ENCODE data around the gene FAM168B. TPM values are rescaled to one million over a fixed set of nuclear protein-coding genes. Genes with fewer than 3 reads are reported as not detected.

FAM168B gene
- total RNA-seq, 2 donors from 2014 or later: 39.7 to 56.7 TPM

DNA sequence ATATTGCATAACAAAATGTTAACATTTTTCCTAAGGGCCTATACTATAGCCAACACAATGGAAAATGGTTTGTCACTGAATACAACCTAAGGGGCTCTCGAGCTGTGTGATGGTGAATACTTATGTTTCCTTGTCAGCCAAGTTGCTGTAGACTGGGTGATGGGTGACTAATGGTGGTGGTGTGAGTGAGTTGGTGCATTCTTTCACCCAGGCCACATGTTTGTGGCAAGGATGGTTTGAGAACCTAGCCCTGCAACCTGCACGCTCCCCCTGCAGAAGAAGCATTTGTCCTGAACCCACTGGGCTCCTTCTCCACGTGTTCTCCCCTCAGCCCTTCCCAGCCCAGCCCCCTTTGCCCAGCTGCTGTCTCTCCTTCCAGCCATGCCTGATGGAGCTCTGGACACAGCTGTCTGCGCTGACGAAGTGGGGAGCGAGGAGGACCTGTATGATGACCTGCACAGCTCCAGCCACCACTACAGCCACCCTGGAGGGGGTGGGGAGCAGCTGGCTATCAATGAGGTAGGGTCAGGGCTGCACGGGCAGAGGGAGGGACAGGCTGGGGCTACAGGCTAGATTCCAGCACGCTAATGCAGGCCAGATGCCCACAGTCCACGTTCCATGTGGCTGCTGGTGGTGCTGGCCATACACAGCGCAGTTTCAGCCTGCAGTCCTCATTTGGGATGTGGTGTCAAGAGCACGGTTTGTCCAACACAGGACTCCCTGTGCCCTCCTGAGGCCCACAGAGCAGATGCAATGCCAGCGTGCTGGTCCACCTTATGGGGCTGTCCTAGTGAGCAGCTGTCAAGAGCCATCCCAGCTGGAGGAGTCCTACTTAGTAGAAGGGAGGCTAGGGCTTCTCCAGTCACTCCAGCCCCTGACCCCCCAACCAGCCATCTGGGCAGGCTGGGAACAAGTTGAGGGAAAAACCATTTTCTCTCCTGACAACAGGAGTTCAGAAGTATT is 65.4 kb downstream of the FAM168B start:
- WGBS, 2 donors: 88 to 94% methylated on average over 8 to 12 of the region's 12 CpGs
- no peaks in the 10 kb centered on the region for H3K27me3 ChIP-seq
- ATAC-seq (no peak), DNase-seq (no peak)
- TF ChIP-seq, protein P1, sequence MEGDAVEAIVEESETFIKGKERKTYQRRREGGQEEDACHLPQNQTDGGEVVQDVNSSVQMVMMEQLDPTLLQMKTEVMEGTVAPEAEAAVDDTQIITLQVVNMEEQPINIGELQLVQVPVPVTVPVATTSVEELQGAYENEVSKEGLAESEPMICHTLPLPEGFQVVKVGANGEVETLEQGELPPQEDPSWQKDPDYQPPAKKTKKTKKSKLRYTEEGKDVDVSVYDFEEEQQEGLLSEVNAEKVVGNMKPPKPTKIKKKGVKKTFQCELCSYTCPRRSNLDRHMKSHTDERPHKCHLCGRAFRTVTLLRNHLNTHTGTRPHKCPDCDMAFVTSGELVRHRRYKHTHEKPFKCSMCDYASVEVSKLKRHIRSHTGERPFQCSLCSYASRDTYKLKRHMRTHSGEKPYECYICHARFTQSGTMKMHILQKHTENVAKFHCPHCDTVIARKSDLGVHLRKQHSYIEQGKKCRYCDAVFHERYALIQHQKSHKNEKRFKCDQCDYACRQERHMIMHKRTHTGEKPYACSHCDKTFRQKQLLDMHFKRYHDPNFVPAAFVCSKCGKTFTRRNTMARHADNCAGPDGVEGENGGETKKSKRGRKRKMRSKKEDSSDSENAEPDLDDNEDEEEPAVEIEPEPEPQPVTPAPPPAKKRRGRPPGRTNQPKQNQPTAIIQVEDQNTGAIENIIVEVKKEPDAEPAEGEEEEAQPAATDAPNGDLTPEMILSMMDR (IDR thresholded peaks at IDR 0.05): no peak
- no peak for TF ChIP-seq POLR2A (IDR thresholded peaks at IDR 0.05)
- H3K36me3 ChIP-seq (replicated peaks in 1 of 2; ENCODE audit: insufficient read depth in 1 of 2, low read depth in 2 of 2): no peaks in the 10 kb centered on the region
- no peaks in the 10 kb centered on the region for H3K4me1 ChIP-seq
- intact Hi-C loops (cut with DNase I): no loop called here
- H3K27ac ChIP-seq: no peak overlapping the region
- H3K9me3 ChIP-seq: no peaks in the 10 kb centered on the region
- no peak overlapping the region for H3K4me3 ChIP-seq

DNA sequence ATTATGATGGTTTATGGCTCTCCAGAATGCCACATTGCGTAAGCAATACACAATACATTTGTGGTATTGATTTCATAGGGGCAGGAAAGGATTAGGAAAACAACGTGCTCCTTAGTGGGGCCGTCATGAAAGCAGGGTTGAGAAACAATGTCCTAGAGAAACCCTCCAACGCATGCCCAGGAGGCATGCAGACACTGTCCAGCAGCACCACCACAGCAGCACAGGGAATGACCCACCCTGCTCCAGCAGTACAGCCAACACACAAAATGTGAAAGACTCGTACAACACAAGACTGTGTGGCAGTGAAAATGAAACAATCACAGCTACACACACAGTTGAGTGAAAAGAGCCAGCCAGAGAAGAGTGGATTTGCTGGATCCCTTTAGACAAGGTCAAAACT is 66.3 kb downstream of the FAM168B start:
- H3K27me3 ChIP-seq: no peaks in the 10 kb centered on the region
- DNase-seq: no peak
- ATAC-seq: no peak
- H3K36me3 ChIP-seq (replicated peaks in 1 of 2; ENCODE audit: insufficient read depth in 1 of 2, low read depth in 2 of 2): no peaks in the 10 kb centered on the region
- H3K4me1 ChIP-seq: no peaks in the 10 kb centered on the region
- H3K9me3 ChIP-seq: no peaks in the 10 kb centered on the region
- intact Hi-C loops (cut with DNase I): no loop called here
- no peak for TF ChIP-seq POLR2A (IDR thresholded peaks at IDR 0.05)
- TF ChIP-seq, protein P1 (IDR thresholded peaks at IDR 0.05): no peak
- 47 to 64% methylated on average over 5 of the region's 5 CpGs for WGBS, 2 donors
- no peak overlapping the region for H3K27ac ChIP-seq
- H3K4me3 ChIP-seq: no peak overlapping the region

DNA sequence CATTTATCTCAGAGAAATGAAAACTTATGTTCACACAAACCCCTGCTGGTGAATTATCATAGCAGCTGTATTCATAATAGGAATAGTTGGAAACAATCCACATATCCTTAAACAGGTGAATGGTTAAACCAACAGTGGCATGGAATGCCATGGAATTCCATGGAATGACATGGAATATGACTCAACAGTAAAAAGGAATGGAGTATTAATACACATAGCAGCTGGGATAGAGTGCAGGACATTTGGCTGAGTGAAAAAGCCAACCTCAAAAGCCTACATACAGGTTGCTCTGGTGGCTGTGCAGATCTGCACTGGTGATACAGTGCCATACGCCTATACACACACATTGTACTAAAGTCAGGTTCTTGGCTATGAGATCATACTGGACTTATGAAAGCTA is 69.5 kb downstream of the FAM168B start:
- ATAC-seq (no peak), DNase-seq (no peak)
- intact Hi-C loops (cut with DNase I): no loop called here
- H3K9me3 ChIP-seq: no peaks in the 10 kb centered on the region
- no peaks in the 10 kb centered on the region for H3K36me3 ChIP-seq (replicated peaks in 1 of 2; ENCODE audit: insufficient read depth in 1 of 2, low read depth in 2 of 2)
- no peaks in the 10 kb centered on the region for H3K27me3 ChIP-seq
- 90 to 92% methylated on average over 1 of the region's 1 CpG for WGBS, 2 donors
- no peak overlapping the region for H3K4me3 ChIP-seq
- no peaks in the 10 kb centered on the region for H3K4me1 ChIP-seq
- no peak overlapping the region for H3K27ac ChIP-seq
- TF ChIP-seq, protein P1 (IDR thresholded peaks at IDR 0.05): no peak
- no peak for TF ChIP-seq POLR2A (IDR thresholded peaks at IDR 0.05)

DNA sequence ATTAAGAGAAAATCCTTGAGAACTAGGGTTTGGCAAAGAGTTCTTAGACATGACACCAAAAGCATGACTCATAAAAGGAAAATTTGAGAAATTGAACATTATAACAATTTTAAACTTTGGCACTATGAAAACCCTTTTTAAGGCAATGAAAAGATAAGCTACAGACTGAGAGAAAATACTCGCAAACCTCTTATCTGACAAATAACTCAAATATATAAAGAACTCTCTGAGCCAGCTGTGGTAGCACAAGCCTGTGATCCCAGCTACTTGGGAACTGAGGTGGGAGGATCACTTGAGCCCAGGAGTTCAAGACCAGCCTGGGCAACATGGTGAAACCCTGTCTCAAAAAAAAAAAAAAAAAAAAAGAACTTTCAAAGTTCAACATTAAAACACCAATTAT is 70.5 kb downstream of the FAM168B start:
- intact Hi-C loops (cut with DNase I): no loop called here

More for the DNA sequence above, 70.5 kb downstream of the FAM168B start:
- Histone ChIP-seq H3K9me3 (no peaks in the 10 kb centered on the region), H3K27me3 (no peaks in the 10 kb centered on the region), H3K4me1 (no peaks in the 10 kb centered on the region), H3K36me3 (replicated peaks in 1 of 2; ENCODE audit: insufficient read depth in 1 of 2, low read depth in 2 of 2) (no peaks in the 10 kb centered on the region), H3K4me3 (no peak overlapping the region), H3K27ac (no peak overlapping the region)
- 30 to 32% methylated on average over 1 of the region's 1 CpG for WGBS, 2 donors
- no peak for TF ChIP-seq POLR2A (IDR thresholded peaks at IDR 0.05)
- TF ChIP-seq, protein P1 (IDR thresholded peaks at IDR 0.05): no peak
- DNase-seq (no peak), ATAC-seq (no peak)

Measured in body of pancreas (tissue), 4 donors.